Ishikawa (cell line): Measurements from ENCODE around the gene RBM44.

Source experiments
- CEBPB ChIP-seq: IDR thresholded peaks from 2 replicates; pipeline ENCODE4 v1.6.1; 2012
- REST ChIP-seq: IDR thresholded peaks from 2 replicates; pipeline ENCODE4 v1.6.1; 2012; ENCODE audit warnings: low read depth, mild to moderate bottlenecking
- TEAD4 ChIP-seq: IDR thresholded peaks from 2 replicates; pipeline ENCODE4 v1.6.1; 2012
- YY1 ChIP-seq: IDR thresholded peaks from 2 replicates; pipeline ENCODE4 v1.6.1; 2012; ENCODE audit warnings: low read depth

DNA sequence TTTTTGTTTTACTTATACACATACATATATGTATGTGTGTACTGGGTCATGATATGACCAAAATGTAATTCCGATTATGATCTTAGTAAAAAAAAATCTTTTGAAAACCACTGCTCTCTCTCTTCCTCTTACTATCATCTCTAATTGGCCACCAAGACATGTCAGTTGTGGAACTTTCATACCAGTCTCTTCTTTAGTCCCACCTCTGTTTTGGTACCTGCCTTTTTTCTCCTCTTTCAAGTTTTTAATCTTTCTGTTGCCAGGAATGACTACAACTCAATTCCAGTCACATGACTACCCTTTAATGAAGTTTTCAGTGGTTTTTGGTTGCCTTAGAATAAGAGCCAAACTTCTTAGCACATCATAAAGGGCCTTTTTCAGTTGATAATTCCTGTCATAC is 17.1 kb downstream of the RBM44 start:
- TF ChIP-seq CEBPB (no peak), YY1 (no peak), REST (no peak), TEAD4 (no peak)
